Lung (tissue), 12 donors: ENCODE measurements around the gene SUN1. TPM values are rescaled to one million over a fixed set of nuclear protein-coding genes. Genes with fewer than 3 reads are reported as not detected.

Experiments
- ATAC-seq: fragments of 200-7000 bp; cut with Tn5 transposase; one replicate; pipeline ENCODE4 v1.9.1; 2020; ENCODE audit warnings: moderate number of reproducible peaks; ENCODE audit not compliant: insufficient read depth, low FRiP score
- DNase-seq, 3 donors: peaks; one replicate each; pipeline ENCODE4 v3.0.0-alpha.2; 2013 to 2017
- H3K27ac ChIP-seq, 2 donors: one replicate each; pipeline ENCODE4 v1.5.1; 2013; ENCODE audit warnings: mild to moderate bottlenecking in 2 of 2, moderate library complexity in 2 of 2, control low read depth in 1 of 2, inconsistent platforms in 1 of 2, low read depth in 1 of 2, low read length in 1 of 2
- H3K27me3 ChIP-seq, 3 donors: one replicate each; pipeline ENCODE4 v1.5.1; 2013; ENCODE audit warnings: low read length in 2 of 3; ENCODE audit not compliant: control insufficient read depth in 3 of 3, insufficient read depth in 3 of 3
- H3K36me3 ChIP-seq, 4 donors: one replicate each; pipeline ENCODE4 v1.5.1; 2013; ENCODE audit warnings: low read length in 4 of 4, mild to moderate bottlenecking in 1 of 4, moderate library complexity in 1 of 4; ENCODE audit not compliant: control insufficient read depth in 4 of 4, insufficient read depth in 4 of 4
- H3K4me1 ChIP-seq, 5 donors: one replicate each; pipeline ENCODE4 v1.5.1; 2013; ENCODE audit warnings: low read length in 5 of 5, mild to moderate bottlenecking in 2 of 5, moderate library complexity in 1 of 5; ENCODE audit not compliant: control insufficient read depth in 5 of 5, insufficient read depth in 5 of 5
- H3K4me3 ChIP-seq: one replicate; pipeline ENCODE4 v1.5.1; 2013; ENCODE audit warnings: mild to moderate bottlenecking, control low read depth, moderate library complexity
- H3K9ac ChIP-seq, 2 donors: one replicate each; pipeline ENCODE4 v1.5.1; 2013; ENCODE audit warnings: low read length in 2 of 2, control low read depth in 1 of 2; ENCODE audit not compliant: insufficient read depth in 1 of 2
- H3K9me3 ChIP-seq, 4 donors: one replicate each; pipeline ENCODE4 v1.5.1; 2013; ENCODE audit warnings: low read length in 3 of 4, mild to moderate bottlenecking in 1 of 4, moderate library complexity in 1 of 4; ENCODE audit not compliant: control insufficient read depth in 4 of 4, insufficient read depth in 3 of 4
- WGBS, 2 donors: extraction: QIAGEN DNeasy Blood & Tissue Kit; methylation state at CpG; one replicate each; pipeline ENCODE4 v1.1.7; 2013; 5-methylcytosine and 5-hydroxymethylcytosine counted together
- polyA plus RNA-seq, 2 donors: library from polyadenylated mRNA; stranded (reverse); fragments of 200-250 nt; gene quantifications; one replicate each; pipeline ENCODE4 v1.2.1, GENCODE V29; 2013
- total RNA-seq, 2 donors: library from RNA; depleted of rRNA in 1 of 2; stranded (reverse); fragments of >200 nt in 1 of 2; gene quantifications; one replicate each; pipeline ENCODE4 v1.2.1, GENCODE V29; 2014 to 2021
- TF ChIP-seq, protein P1 (sequence below): IDR thresholded peaks from 2 replicates; pipeline ENCODE4 v1.5.1; 2012; ENCODE audit warnings: mild to moderate bottlenecking; ENCODE audit errors: control extremely low read depth, extremely low read depth
- donor health status: control.
- donor health status: control.
- donor health status: Bipolar disorder and iron deficiency.
- donor health status: healthy.
- donor health status: DM: yes; HTN: yes; CAD: no.

Gene SUN1
- total and polyA plus RNA-seq, 4 donors = 69.6 to 349 (median 104) TPM

DNA sequence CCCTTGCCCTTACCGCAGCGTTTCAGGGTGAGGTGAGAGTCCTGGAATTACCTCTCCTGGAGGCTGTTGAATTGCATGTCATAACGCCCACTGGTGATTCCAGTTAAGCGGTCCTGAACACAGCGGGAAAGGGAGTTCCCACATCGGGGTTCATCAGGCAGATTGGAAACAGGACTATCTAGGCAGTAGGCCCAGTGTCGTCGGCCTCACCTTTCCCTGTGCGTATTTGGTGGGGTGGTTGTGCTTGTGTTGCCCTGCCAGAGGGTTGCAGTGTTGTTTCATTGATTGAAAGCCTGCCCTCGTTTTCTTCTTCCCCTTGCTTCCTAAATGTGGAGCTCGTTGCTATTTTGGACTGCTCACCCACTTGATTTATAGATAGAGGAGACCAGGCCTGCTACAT is 10.6 kb upstream of the SUN1 start:
- H3K27ac ChIP-seq = peak overlapping the region; percentile 30 to 35
- H3K36me3 ChIP-seq = peaks cover 0 to 5% (median 0%) of the 10 kb centered on the region in 4 donors
- TF ChIP-seq, protein P1, sequence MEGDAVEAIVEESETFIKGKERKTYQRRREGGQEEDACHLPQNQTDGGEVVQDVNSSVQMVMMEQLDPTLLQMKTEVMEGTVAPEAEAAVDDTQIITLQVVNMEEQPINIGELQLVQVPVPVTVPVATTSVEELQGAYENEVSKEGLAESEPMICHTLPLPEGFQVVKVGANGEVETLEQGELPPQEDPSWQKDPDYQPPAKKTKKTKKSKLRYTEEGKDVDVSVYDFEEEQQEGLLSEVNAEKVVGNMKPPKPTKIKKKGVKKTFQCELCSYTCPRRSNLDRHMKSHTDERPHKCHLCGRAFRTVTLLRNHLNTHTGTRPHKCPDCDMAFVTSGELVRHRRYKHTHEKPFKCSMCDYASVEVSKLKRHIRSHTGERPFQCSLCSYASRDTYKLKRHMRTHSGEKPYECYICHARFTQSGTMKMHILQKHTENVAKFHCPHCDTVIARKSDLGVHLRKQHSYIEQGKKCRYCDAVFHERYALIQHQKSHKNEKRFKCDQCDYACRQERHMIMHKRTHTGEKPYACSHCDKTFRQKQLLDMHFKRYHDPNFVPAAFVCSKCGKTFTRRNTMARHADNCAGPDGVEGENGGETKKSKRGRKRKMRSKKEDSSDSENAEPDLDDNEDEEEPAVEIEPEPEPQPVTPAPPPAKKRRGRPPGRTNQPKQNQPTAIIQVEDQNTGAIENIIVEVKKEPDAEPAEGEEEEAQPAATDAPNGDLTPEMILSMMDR = no peak
- H3K4me3 ChIP-seq = no peak overlapping the region
- no peak for DNase-seq
- ATAC-seq = no peak
- no peaks in the 10 kb centered on the region for H3K27me3 ChIP-seq
- H3K9ac ChIP-seq = no peak overlapping the region
- H3K9me3 ChIP-seq = no peaks in the 10 kb centered on the region
- 74 to 76% methylated on average over 11 of the region's 11 CpGs for WGBS, 2 donors
- peaks cover 6 to 28% (median 17%) of the 10 kb centered on the region in 5 donors for H3K4me1 ChIP-seq

DNA sequence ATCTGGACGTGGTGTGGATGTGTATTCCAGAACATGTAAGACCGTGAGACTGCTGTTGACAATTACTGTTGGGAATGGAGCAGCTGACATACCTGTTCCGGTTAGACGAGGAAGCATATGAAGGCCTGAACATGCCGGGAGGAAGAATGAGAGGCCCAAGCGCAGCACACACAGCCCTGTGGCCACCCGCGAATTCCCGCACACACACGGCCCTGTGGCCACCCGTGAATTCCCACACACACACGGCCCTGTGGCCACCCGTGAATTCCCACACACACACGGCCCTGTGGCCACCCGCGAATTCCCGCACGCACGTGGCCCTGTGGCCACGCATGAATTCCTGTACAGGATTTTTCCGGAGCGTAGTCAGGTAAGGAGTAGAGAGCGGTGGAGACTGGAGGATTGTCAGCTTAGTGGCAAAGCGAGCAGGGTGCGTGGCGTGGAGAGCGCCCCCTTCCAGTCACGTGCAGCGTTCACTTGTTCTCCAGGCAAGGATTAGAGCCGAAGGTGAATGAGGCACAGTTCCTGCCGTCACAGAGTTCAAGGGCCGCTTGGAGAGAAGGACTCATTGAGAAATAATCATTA is 9.5 kb upstream of the SUN1 start:
- ATAC-seq (no peak), DNase-seq (no peak)
- Histone ChIP-seq H3K9me3 (no peaks in the 10 kb centered on the region), H3K4me3 (no peak overlapping the region), H3K4me1 (peaks cover 6 to 25% (median 17%) of the 10 kb centered on the region in 5 donors), H3K36me3 (peaks cover 0 to 5% (median 0%) of the 10 kb centered on the region in 4 donors), H3K9ac (no peak overlapping the region), H3K27me3 (no peaks in the 10 kb centered on the region), H3K27ac (peak overlapping the region in 1 of 2 donors; percentile 39)
- WGBS, 2 donors = 93 to 95% methylated on average over 32 of the region's 32 CpGs
- TF ChIP-seq, protein P1 = no peak

DNA sequence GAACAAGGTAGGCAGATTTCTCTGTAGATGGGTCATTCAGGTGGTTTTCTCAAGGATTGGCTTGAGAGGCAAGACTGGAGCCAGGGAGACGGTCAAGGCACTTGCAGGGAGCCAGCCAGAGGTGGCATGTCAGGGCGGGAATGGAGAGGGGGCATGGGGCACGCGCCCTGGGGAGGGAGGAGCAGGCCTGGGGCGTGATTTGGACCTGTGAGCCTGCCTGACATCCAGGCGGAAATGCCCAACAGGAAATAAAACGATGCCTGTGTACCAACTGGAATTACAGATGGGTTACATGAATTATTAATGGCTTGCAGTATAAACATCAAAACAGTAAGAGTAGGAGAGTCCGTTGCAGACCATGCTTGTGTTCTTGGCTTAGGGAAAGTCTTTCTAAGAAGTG is 8.6 kb upstream of the SUN1 start:
- TF ChIP-seq, protein P1 = no peak
- Histone ChIP-seq H3K27ac (peak overlapping the region; percentile 35 to 36), H3K36me3 (peaks cover 0 to 6% (median 0%) of the 10 kb centered on the region in 4 donors), H3K4me1 (peaks cover 6 to 21% (median 12%) of the 10 kb centered on the region in 5 donors), H3K9me3 (no peaks in the 10 kb centered on the region), H3K4me3 (no peak overlapping the region), H3K9ac (no peak overlapping the region), H3K27me3 (no peaks in the 10 kb centered on the region)
- ATAC-seq = no peak
- 65 to 68% methylated on average over 8 of the region's 8 CpGs for WGBS, 2 donors
- DNase-seq = no peak

DNA sequence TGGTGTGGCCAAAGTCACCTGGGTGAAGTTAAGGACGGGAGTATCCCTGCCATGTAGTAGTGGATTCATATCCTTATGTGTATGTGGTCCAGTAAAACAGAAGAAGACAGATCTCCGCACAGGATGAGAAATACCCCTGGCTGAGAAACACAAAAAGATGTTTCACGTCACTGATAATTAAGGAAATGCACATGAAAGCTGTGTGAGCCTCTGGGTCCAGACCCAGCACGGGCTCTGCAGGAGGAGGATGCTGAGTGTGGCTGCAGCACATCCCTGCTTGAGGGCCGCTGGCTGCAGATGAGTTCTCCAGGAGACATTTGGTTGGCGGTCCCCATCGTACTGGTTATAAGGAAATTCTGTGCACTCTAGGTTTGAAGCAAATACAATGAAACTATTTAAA is 8.2 kb upstream of the SUN1 start:
- peaks cover 0 to 7% (median 0%) of the 10 kb centered on the region in 4 donors for H3K36me3 ChIP-seq
- H3K9me3 ChIP-seq = no peaks in the 10 kb centered on the region
- ATAC-seq (no peak), DNase-seq (no peak)
- peak overlapping the region in 1 of 2 donors; percentile 36 for H3K27ac ChIP-seq
- 75 to 81% methylated on average over 7 of the region's 7 CpGs for WGBS, 2 donors
- TF ChIP-seq, protein P1 = no peak
- H3K4me3 ChIP-seq = no peak overlapping the region
- peaks cover 6 to 21% (median 12%) of the 10 kb centered on the region in 5 donors for H3K4me1 ChIP-seq
- no peaks in the 10 kb centered on the region for H3K27me3 ChIP-seq
- no peak overlapping the region for H3K9ac ChIP-seq
